HG02938 (cell line): ENCODE measurements around the gene EIF2S3B.
A peak's percentile ranks its signal among the peaks of the same experiment; 100 is the strongest.

ENCODE experiments used
- ATAC-seq: cut with Tn5 transposase; IDR thresholded peaks from one replicate; pipeline ENCODE4 v1.9.1; 2021; ENCODE audit warnings: mild to moderate bottlenecking, moderate library complexity; ENCODE audit not compliant: unreplicated experiment

Gene EIF2S3B

GRCh38 chr12:10553148-10553547 lies 47.5 kb downstream of the EIF2S3B start:
- ATAC-seq: no peak

- no peak for ATAC-seq
Observed at GRCh38 chr12:10554228-10554755, 48.6 kb downstream of the EIF2S3B start.

- ATAC-seq: no peak
Observed at GRCh38 chr12:10554756-10555481, 49.2 kb downstream of the EIF2S3B start.

- peak; percentile 14 for ATAC-seq
Observed at GRCh38 chr12:10557329-10557728, 51.6 kb downstream of the EIF2S3B start.

GRCh38 chr12:10557766-10558165 lies 52.1 kb downstream of the EIF2S3B start:
- ATAC-seq: peak; percentile 67
